22Rv1 (cell line): ENCODE data around the gene GPN1.

ENCODE experiments used
- H3K27ac ChIP-seq: fragments of 450-650 bp; 2 replicates; pipeline ENCODE4 v1.5.1; 2017
- CTCF ChIP-seq: fragments of 450-650 bp; IDR thresholded peaks from 2 replicates; pipeline ENCODE4 v1.5.1; 2017; ENCODE audit warnings: mild to moderate bottlenecking
- ZFX ChIP-seq: fragments of 450-650 bp; IDR thresholded peaks from 2 replicates; pipeline ENCODE4 v1.6.1; 2017; ENCODE audit warnings: antibody characterized with exemption, borderline replicate concordance

Gene GPN1

GRCh38 chr2:27685577-27685976, 56.7 kb downstream of the GPN1 start:
- no peak for TF ChIP-seq CTCF
- TF ChIP-seq ZFX: no peak
- H3K27ac ChIP-seq: no peak overlapping the region

- no peak overlapping the region for H3K27ac ChIP-seq
- no peak for TF ChIP-seq CTCF
- TF ChIP-seq ZFX: no peak
Observed at GRCh38 chr2:27687232-27687631, 58.4 kb downstream of the GPN1 start.

- TF ChIP-seq ZFX (no peak), CTCF (no peak)
Observed at GRCh38 chr2:27689424-27689823, 60.6 kb downstream of the GPN1 start.

GRCh38 chr2:27690052-27690451, 61.2 kb downstream of the GPN1 start:
- TF ChIP-seq ZFX (no peak), CTCF (no peak)
- H3K27ac ChIP-seq: no peak overlapping the region

More at GRCh38 chr2:27689424-27689823, 60.6 kb downstream of the GPN1 start:
- no peak overlapping the region for H3K27ac ChIP-seq

GRCh38 chr2:27697660-27698059, 68.8 kb downstream of the GPN1 start:
- no peak for TF ChIP-seq CTCF
- no peak for TF ChIP-seq ZFX
- H3K27ac ChIP-seq: no peak overlapping the region
